ENCODE measurements around the gene SS18.
A peak's percentile ranks its signal among the peaks of the same experiment; 100 is the strongest.
"Not testable (repeated sequence)": the region's sequence is repeated elsewhere in the genome, so short reads cannot be mapped to it uniquely, and the experiment has no call there.

The SS18 gene

GRCh38 chr18:26090130-26091046, at the start of gene SS18:
Gene SS18, minus strand, starts transcription at chr18:26090613. Its CDS starts 44 bp downstream, at chr18:26090569.
- peak; percentile 95 for DNase-seq (ENCODE audit: low spot score)

GRCh38 chr18:26135548-26135947, 45.1 kb upstream of the SS18 start:
- DNase-seq (ENCODE audit: low spot score), result no peak

GRCh38 chr18:26134107-26134506, 43.7 kb upstream of the SS18 start:
- DNase-seq (ENCODE audit: low spot score), result no peak

- no peak for DNase-seq (ENCODE audit: low spot score)
Measured at GRCh38 chr18:26133652-26134051, 43.2 kb upstream of the SS18 start, which contains the start of gene PSMA8. Gene PSMA8, plus strand, starts transcription at chr18:26133869. Its CDS starts 97 bp downstream, at chr18:26133966.

GRCh38 chr18:26128192-26128591, 37.8 kb upstream of the SS18 start:
- DNase-seq (ENCODE audit: low spot score), result not testable (repeated sequence)

- no peak for DNase-seq (ENCODE audit: low spot score)
Measured at GRCh38 chr18:26127786-26128185, 37.4 kb upstream of the SS18 start.

- DNase-seq (ENCODE audit: low spot score), result not testable (repeated sequence)
Measured at GRCh38 chr18:26121994-26122393, 31.6 kb upstream of the SS18 start.

GRCh38 chr18:26121476-26121875, 31.1 kb upstream of the SS18 start:
- no peak for DNase-seq (ENCODE audit: low spot score)

GRCh38 chr18:26119246-26119645, 28.8 kb upstream of the SS18 start:
- no peak for DNase-seq (ENCODE audit: low spot score)

GRCh38 chr18:26104035-26104434, 13.6 kb upstream of the SS18 start:
- DNase-seq (ENCODE audit: low spot score), result no peak

GRCh38 chr18:26103579-26103978, 13.2 kb upstream of the SS18 start:
- no peak for DNase-seq (ENCODE audit: low spot score)

- no peak for DNase-seq (ENCODE audit: low spot score)
Measured at GRCh38 chr18:26097563-26097962, 7.2 kb upstream of the SS18 start.

- DNase-seq (ENCODE audit: low spot score), result no peak
Measured at GRCh38 chr18:26096852-26097251, 6.4 kb upstream of the SS18 start.

GRCh38 chr18:26091047-26091630, 726 bp upstream of the SS18 start:
- DNase-seq (ENCODE audit: low spot score), result no peak

GRCh38 chr18:26089293-26090129, 902 bp downstream of the SS18 start:
- peak; percentile 80 for DNase-seq (ENCODE audit: low spot score)

GRCh38 chr18:26088487-26088886, 1.9 kb downstream of the SS18 start:
- DNase-seq (ENCODE audit: low spot score), result peak; percentile 24

- no peak for DNase-seq (ENCODE audit: low spot score)
Measured at GRCh38 chr18:26086959-26087358, 3.5 kb downstream of the SS18 start.

- no peak for DNase-seq (ENCODE audit: low spot score)
Measured at GRCh38 chr18:26085056-26085455, 5.4 kb downstream of the SS18 start.

GRCh38 chr18:26083099-26083498, 7.3 kb downstream of the SS18 start:
- DNase-seq (ENCODE audit: low spot score), result no peak

- no peak for DNase-seq (ENCODE audit: low spot score)
Measured at GRCh38 chr18:26082475-26082874, 7.9 kb downstream of the SS18 start.

GRCh38 chr18:26074246-26074645, 16.2 kb downstream of the SS18 start:
- DNase-seq (ENCODE audit: low spot score), result peak; percentile 18

GRCh38 chr18:26073758-26074157, 16.7 kb downstream of the SS18 start:
- peak; percentile 43 for DNase-seq (ENCODE audit: low spot score)
